NCI-H1092 treated with DMSO at 0.1 percent for 48 hours (cell line): Measurements from ENCODE around the gene CIC.
"Not testable (repeated sequence)": the region's sequence is repeated elsewhere in the genome, so short reads cannot be mapped to it uniquely, and the experiment has no call there.

Source experiments
- DNase-seq: peaks from one replicate; lab custom pipeline; 2025; lab: John Stamatoyannopoulos, UW

The CIC gene

DNA sequence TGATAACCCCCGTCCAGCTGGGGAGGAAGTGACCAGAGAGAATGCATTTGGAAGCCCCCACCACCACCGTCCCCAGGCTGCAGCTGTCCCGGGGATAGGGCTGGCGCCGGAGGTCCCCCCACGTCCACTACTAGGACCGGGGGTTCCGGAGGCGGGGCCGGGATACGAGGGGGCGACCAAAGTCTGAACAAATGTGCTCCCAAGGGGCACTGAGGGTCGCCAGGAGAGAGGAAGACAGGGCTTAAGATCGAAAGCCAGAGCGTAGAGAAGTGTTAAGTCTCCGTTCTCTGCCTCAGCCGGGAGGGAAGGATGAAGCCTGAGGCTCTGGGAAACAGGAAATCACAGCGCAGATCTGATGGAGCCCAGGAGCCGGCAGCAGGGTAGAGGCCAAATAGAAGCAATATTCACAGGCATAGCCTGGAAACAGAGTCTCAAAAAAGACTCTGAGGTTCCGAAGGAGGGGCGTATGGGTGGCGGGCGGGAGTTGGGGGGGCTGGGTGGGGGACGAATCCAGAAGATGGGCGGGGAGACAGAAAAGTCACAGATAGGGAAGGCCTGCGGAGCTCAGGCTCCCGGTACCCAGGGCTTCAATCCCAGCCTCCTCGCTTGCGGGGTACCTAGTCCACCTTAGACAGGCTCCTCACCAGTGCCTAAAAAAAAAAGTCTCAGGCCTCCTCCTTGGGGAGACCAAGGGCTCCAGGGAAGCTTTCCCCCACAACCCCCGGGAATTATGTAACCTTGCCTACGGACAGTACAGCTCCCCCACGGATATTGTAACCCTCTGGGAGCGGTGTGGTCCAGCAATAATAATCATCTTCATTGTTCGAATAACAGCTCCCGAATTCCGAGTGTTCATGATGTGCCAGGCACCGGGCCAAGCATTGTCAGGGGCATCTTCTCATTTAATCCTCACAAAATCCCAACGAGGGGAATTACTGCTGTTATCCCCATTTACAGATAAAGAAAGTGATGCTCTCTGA, 13.0 kb upstream of the CIC start:
- DNase-seq, result peak; percentile 19

DNA sequence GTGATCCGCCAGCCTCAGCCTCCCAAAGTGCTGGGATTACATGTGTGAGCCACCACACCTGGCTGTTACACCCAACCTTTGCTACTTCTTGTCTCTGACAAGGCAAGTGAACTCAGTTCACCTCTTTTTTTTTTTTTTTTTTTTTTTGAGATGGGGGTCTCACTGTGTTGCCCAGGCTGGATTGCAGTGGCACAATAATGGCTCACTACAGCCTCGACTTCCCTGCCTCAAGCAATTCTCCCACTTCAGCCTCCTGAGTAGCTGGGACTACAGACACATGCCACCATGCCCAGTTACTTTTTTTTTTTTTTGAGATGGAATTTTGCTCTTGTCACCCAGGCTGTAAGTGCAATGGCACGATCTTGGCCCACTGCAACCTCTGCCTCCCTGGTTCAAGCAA, 11.2 kb upstream of the CIC start:
- not testable (repeated sequence) for DNase-seq

DNA sequence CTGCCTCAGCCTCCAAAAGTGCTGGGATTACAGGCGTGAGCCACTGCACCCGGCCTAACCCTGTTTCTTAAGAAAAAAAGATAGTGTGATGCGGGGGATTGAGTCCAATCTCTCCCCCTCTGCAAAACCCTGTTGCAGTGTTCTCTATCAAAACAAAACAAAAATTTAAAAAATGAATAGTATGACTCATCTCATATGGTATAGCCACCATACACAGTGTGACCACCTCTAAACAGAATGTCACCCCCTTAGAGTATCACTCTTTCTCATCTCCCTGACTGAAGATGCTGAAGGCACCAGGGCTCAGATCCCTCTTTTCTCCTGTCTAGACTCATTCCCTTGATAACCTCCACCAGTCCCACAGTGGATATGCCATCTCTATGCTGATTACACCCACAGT, 7.3 kb upstream of the CIC start:
- DNase-seq, result no peak

GRCh38 chr19:42266105-42266504, 2.9 kb upstream of the CIC start:
- DNase-seq, result not testable (repeated sequence)

DNA sequence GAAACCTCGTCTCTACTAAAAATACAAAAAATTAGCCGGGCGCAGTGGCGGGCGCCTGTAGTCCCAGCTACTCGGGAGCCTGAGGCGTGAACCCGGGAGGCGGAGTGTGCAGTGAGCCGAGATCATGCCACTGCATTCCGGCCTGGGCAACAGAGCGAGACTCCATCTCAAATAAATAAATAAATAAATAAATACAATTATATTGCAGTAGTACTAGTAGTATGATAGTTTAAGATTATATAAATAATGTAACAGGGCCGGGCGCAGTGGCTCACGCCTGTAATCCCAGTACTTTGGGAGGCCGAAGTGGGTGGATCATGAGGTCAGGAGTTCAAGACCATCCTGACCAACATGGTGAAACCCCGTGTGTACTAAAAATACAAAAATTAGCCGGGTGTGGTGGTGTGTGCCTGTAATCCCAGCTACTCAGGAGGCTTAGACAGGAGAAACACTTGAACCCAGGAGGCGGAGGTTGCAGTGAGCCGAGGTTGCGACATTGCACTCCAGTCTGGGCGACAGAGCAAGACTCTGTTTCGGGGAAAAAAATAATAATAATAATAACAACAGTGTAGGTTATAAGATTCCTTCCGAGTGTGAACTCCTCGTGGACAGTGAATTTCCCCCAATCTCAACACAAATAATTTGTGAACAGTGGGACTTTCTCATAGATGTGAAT, 2.0 kb upstream of the CIC start:
- DNase-seq, result not testable (repeated sequence)

GRCh38 chr19:42267644-42268141, 1.4 kb upstream of the CIC start:
- DNase-seq, result no peak

DNA sequence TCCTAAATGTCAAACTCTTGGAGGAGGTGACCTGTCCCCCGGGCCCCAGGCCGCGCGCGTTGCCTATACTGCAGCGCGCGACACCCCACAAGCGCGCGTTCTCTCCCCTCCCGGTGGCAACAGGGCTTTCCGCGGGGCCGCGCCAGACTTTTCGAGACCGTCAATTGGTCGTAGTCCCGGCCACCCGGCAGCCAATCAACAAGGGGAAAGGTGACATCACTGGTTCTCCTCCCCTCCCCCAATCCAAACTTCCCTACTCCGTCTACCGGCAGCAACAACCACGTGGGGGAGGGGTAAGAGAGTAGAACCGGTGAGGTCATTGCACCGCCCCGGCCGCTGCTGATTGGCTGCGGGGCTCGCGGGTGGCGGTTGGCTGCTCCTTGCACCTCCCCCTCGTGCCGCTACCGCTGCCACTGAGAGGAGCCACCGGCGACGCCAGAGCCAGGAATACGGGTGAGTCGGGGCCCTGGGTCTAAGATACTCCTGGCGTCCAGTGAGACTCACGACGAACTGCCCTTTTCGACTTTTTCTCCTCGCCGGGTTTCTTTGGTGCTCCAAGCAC, 829 bp upstream of the CIC start:
- DNase-seq, result peak; percentile 98

DNA sequence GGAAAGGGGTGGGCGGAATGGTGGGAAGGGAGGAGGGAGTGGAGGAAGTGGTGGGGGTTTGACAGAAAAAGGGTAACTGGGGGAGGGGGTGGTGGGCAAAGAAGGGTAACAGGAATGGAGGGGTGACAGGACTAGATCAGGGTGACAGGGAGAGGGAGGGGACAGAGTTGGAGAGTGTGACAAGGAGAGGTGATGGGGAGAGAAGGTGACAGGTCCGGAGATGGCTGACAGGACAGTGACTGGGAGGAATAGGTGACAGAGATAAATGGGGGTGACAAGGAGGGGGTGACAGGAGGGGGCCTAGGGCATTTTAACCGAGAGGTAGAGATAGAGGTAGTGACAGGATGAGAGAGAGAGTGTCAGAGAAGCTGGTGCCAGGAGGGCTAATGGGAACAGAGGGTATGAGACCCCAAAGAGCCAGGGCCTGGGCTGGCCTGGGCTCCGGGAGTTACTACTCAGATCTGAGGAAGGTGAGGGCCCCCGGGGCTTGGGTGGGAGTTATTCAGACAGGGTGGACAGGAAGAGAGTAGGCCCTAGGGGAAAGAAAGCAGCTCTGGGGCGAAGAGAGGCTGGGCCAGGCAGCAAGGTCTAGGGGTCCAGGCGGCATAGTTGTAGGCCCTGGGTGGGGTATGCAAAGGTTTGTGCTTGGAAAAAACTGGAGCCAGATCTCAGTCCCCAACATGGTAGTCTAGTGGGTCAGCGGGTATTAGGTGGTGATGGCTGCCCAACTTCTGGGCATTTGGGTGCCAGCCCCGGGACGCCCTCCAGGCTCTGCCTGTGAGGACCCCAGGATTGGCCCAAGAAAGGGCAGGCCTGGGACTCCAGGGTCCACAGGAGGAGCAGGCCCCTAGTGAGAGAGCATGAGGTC, 660 bp downstream of the CIC start:
- DNase-seq, result peak; percentile 43

DNA sequence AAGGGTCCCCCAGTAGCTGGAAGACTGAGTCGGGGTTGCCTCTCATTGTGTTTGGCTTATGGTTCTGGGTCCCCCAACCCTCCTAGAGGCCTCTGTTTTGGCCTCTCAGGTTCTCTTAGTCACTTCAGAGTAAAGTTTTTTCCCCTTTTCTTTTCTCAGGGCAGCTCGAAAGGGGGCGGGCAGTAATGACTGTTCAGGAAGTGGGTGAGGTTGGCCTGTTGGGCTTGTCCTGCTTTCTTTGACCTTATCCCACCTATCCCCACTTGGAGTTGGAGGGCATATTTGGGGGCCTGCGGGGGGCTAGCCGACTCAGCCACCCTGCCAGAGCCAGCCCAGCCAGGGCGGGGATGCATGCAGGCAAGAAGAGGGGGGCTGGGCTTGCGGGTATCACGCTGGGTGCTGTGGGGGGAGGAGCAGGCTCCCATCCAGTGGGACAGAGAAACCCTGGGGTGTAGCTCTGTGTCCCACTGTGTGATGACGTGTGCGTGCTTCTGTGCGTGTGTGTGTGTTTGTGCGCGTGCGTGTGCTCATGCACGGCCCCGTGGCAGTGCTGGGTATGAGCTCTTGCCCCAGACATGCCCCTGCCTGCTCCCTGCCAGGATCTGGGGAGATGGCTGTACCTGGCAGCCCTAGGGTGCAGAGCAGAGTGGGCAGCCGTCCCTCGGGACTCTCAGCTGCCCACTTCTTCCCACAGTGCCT, 1.4 kb downstream of the CIC start:
- no peak for DNase-seq

GRCh38 chr19:42271045-42271419, 2.0 kb downstream of the CIC start:
- DNase-seq, result no peak

- no peak for DNase-seq
These were observed 2.9 kb downstream of the CIC start for GRCh38 chr19:42271861-42272534.

DNA sequence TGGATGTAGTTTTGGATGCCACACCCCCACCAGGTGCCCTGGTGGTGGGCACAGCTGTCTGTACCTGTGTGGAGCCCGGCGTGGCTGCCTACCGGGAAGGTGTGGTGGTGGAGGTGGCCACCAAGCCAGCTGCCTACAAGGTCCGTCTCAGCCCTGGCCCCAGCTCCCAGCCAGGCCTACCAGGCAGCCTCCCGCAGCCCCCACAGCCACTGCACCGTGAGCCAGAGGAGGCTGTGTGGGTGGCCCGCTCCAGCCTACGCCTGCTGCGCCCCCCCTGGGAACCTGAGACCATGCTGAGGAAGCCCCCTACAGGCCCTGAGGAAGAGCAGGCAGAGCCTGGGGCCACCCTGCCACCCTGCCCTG, 3.5 kb downstream of the CIC start:
- no peak for DNase-seq

DNA sequence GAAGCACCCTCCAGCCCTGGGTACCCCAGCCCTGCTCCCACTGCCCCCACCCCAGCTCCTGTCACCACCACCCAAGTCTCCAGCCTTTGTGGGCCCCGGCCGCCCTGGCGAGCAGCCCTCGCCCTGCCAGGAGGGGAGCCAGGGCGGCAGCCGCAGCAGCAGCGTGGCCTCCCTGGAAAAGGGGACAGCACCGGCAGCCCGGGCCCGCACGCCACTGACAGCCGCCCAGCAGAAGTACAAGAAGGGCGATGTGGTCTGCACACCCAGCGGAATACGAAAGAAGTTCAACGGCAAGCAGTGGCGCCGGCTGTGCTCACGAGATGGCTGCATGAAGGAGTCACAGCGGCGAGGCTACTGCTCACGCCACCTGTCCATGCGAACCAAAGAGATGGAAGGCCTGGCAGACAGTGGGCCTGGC, 3.9 kb downstream of the CIC start:
- DNase-seq, result no peak

DNA sequence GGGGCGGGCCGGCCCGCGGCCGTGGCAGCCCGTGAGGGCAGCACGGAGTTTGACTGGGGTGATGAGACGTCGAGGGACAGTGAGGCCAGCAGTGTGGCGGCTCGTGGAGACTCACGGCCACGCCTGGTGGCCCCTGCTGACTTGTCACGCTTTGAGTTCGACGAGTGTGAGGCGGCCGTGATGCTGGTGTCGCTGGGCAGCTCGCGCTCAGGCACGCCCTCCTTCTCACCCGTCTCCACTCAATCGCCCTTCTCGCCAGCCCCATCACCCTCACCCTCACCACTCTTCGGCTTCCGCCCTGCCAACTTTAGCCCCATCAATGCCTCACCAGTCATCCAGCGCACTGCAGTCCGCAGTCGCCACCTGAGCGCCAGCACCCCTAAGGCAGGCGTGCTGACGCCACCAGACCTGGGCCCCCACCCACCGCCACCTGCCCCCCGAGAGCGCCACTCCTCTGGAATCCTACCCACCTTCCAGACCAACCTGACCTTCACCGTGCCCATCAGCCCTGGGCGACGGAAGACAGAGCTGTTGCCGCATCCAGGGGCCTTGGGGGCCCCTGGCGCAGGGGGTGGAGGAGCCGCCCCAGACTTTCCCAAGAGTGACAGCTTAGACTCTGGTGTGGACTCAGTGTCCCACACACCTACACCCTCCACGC, 4.5 kb downstream of the CIC start:
- DNase-seq, result no peak

DNA sequence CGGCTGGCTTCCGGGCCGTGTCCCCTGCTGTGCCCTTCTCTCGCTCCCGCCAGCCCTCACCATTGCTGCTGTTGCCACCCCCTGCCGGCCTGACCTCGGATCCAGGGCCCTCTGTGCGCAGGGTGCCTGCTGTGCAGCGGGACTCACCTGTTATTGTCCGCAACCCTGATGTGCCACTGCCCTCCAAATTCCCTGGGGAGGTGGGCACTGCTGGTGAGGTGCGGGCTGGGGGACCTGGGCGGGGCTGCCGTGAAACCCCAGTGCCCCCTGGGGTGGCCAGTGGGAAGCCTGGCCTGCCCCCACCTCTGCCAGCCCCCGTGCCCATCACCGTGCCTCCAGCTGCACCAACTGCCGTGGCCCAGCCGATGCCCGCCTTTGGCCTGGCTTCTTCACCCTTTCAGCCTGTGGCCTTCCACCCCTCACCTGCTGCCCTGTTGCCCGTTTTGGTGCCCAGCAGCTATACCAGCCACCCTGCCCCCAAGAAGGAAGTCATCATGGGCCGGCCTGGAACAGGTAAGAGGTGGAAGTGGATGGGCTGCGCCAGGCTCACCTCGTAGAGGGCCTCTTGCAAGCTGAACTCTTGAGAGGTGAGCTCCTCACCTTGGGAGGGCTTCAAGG, 5.1 kb downstream of the CIC start:
- DNase-seq, result no peak

DNA sequence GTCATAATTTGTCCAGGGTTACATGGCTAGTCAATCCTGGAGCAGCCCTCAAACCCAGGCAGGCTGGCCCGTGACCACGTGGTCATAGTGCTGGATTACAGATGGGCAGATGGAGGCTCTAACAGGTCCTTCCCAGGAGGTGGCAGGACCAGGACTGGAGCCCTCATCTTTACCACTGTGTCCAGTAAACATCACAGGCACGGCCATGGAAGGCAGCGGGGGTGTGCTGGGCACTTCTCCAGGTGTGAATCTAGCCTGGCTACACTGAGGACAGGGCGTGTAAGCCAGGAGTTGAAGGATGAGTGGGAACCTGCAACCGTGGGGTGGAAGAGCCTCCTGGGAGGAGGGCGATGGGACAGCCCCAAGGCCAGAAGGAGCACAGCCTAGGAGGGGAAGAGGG, 6.1 kb downstream of the CIC start:
- DNase-seq, result no peak

DNA sequence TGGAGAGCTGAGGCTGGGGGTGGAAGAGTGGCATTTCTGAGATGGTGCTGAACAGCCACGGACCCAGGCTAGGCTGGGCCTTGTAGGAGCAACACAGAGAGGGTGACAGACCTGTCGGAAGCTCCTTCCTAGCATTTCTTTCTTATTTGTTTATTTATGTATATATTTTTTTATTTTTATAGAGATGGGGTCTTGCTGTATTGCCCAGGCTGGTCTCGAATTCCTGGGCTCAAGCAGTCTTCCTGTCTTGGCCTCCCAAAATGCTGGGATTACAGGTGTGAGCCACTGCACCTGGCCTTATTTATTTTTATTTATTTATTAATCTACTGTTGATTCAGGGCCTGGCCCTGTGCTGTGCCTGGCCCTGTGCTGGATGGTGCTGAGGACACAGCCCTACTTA, 6.5 kb downstream of the CIC start:
- DNase-seq, result no peak

- DNase-seq, result no peak
These were observed 7.2 kb downstream of the CIC start for GRCh38 chr19:42276284-42276683.

- DNase-seq, result no peak
These were observed 7.8 kb downstream of the CIC start for GRCh38 chr19:42276821-42277220.
